Measurements from ENCODE around the gene ST8SIA1. TPM values are rescaled to one million over a fixed set of nuclear protein-coding genes. Genes with fewer than 3 reads are reported as not detected.

Gene ST8SIA1
- total RNA-seq, 1 donor, result 2.6 TPM

DNA sequence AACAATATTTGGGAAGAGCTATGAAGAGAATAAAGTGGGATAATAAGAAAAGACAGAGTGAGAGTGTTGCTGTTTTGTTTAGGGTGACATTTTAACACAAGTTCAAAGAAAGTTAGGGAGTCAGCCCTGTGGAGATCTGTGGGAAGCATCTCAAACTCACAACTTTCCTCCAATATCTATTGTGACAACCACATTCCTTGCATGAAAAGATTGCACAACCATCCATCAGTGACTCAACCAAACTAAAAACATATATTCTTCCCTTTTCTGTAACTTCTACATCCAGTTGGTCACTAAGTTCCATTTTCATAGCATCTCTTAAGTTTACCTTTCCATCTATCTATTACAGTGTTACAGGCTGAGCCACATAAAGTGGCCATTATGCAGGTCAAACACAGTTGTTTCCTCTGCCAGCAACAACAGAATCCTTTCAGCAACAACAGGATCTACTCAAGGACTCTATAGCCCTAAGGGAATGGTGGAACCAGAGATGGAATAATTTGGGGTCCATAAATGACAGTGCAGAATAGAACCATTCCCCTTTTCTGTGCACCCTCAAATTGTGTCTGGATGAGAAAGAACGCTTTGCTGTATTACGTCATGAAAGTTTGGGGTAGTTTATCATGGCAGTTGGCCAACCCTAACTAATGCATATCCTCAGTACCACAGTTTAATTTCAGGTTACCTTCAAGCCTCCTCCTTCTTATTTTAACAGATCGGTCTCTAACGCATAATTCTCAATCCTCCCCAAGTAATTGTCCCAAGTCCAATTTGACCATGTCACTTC lies 118.8 kb downstream of the ST8SIA1 start:
- H3K27me3 ChIP-seq (ENCODE audit: insufficient read depth, low read length), result no peaks in the 10 kb centered on the region
- H3K4me1 ChIP-seq (ENCODE audit: insufficient read depth, low read length), result no peaks in the 10 kb centered on the region
- H3K9me3 ChIP-seq (ENCODE audit: low read depth, low read length), result no peaks in the 10 kb centered on the region
- H3K4me3 ChIP-seq (ENCODE audit: low read length), result no peak overlapping the region

DNA sequence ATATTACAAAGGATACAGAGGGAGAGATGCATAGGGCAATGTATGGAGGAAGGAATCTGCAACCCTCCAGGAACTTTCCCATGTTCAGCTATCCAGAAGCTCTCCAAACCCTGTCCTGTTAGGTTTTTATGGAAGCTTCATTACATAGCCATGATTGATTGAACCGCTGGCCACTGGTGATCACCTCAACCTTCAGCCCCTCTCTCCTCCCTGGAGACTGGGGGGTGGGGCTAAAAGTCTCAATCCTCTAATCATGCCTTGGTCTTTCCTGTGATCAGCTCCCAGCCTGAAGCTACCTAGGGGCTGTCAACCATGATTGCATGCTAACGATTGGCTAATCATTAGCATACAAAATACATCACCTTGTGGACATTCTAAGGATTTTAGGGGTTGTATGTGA lies 123.4 kb downstream of the ST8SIA1 start:
- H3K4me1 ChIP-seq (ENCODE audit: insufficient read depth, low read length), result no peaks in the 10 kb centered on the region
- H3K27me3 ChIP-seq (ENCODE audit: insufficient read depth, low read length), result no peaks in the 10 kb centered on the region
- H3K9me3 ChIP-seq (ENCODE audit: low read depth, low read length), result no peaks in the 10 kb centered on the region
- H3K4me3 ChIP-seq (ENCODE audit: low read length), result no peak overlapping the region

DNA sequence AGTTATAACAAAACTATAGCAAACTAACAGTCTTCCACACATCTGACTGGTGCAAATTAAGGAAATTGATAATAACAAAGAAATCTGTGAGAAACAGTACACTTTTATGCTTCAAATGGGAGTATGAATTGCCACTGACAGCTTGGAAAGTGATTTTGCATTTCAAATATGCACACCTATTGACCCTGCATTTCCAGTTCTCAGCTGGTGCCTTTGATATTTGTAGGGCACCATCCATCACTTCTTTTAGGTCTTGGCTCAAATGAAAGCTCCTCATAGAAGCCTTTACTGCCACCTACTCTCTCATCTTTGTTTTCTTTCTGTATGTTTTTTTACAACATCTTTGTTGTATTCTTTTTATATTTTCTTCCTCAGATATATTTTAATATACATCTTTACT lies 125.1 kb downstream of the ST8SIA1 start:
- no peaks in the 10 kb centered on the region for H3K4me1 ChIP-seq (ENCODE audit: insufficient read depth, low read length)
- H3K4me3 ChIP-seq (ENCODE audit: low read length), result no peak overlapping the region
- no peaks in the 10 kb centered on the region for H3K27me3 ChIP-seq (ENCODE audit: insufficient read depth, low read length)
- no peaks in the 10 kb centered on the region for H3K9me3 ChIP-seq (ENCODE audit: low read depth, low read length)

DNA sequence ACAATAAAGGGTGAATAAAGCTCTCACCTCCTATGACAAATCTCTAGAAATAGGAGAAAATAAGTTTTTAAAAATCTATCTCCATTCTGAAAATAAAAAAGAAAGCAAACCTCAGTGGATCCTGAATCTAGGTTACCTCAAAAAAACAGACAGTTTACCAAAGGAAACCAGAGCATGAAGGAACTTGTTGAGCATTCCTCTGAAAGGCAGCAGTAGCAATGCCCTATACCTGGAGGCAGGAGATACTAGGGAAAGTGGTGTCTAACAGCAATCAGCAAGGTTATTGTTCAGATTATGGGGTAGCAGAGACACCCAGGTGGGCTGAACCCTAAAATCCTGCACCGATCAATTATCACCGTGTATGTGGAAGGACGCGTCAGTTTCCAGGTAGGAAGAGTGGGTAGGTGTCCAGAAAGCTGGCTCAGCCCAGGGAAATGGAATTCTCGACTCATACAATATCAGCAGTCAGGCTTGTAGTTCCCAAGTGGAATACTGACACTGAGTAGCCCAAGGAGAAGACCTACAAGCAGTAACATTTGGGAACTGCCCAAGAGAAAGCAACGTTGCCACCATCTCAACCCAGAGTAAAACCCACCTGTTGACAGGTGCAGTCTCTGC lies 128.3 kb downstream of the ST8SIA1 start:
- no peak overlapping the region for H3K4me3 ChIP-seq (ENCODE audit: low read length)
- no peaks in the 10 kb centered on the region for H3K4me1 ChIP-seq (ENCODE audit: insufficient read depth, low read length)
- H3K9me3 ChIP-seq (ENCODE audit: low read depth, low read length), result peaks cover 6% of the 10 kb centered on the region
- H3K27me3 ChIP-seq (ENCODE audit: insufficient read depth, low read length), result no peaks in the 10 kb centered on the region

- Histone ChIP-seq H3K9me3 (ENCODE audit: low read depth, low read length) (peaks cover 6% of the 10 kb centered on the region), H3K4me3 (ENCODE audit: low read length) (no peak overlapping the region), H3K27me3 (ENCODE audit: insufficient read depth, low read length) (no peaks in the 10 kb centered on the region), H3K4me1 (ENCODE audit: insufficient read depth, low read length) (no peaks in the 10 kb centered on the region)
These were observed 130.1 kb downstream of the ST8SIA1 start for GRCh38 chr12:22204391-22204790.

DNA sequence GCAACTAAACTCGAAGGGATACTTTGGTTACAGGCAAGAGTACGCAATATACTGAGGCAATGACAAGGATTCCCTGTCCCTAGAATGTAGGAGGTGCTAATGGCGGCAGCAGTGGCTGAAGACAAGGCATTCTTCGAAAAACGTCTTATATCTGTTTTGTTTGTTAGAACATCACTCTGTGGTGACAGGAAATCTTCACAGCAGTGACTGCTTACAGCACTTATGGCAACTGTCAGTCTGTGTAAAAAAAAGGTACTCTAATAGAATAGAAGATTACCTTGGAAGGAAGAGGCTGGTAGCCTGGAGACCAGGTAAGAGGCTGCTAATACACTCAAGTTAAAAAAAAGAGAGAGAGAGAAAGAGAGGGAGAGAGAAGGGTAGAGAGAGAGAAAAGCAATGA lies 131.7 kb downstream of the ST8SIA1 start:
- Histone ChIP-seq H3K27me3 (ENCODE audit: insufficient read depth, low read length) (no peaks in the 10 kb centered on the region), H3K4me1 (ENCODE audit: insufficient read depth, low read length) (no peaks in the 10 kb centered on the region), H3K9me3 (ENCODE audit: low read depth, low read length) (peaks cover 6% of the 10 kb centered on the region), H3K4me3 (ENCODE audit: low read length) (no peak overlapping the region)

DNA sequence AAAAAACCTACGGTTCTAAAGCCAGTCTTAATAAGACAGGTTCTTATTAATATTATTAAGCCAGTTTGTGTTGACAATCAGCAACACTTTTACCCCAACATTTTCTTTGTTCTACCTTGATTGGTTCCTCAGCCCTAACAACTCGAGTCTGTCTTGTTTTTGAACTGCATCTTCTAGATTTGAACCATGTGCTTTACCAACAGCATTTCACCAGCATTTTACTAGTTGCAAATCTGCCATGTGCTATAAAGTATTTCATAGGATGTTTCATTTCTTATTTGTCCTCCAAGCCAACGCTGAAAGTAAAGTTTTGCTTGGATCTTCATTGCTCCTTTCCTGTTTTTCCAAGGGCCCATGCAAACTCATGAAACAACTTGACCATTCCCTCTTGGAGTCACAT lies 133.4 kb downstream of the ST8SIA1 start:
- Histone ChIP-seq H3K4me1 (ENCODE audit: insufficient read depth, low read length) (no peaks in the 10 kb centered on the region), H3K27me3 (ENCODE audit: insufficient read depth, low read length) (no peaks in the 10 kb centered on the region), H3K4me3 (ENCODE audit: low read length) (no peak overlapping the region), H3K9me3 (ENCODE audit: low read depth, low read length) (peaks cover 6% of the 10 kb centered on the region)

DNA sequence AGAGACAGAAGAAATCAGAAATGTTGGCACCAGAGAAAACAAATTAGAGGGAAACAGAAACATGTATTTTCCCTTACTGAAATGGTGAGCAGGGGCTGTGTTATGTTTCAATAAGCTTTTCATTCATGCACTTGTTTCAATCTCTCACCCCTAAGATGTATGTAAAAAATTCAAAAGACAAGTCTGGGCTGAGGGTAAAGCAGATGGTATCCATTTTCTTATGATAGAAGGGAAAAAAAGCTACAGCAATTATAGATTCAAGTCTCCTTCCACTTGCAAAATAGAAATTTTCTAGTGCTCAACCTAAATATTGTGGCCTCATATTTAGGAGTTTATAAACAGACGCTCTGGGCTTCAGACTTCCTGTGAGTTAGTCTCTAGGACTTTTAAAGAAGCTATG lies 138.3 kb downstream of the ST8SIA1 start:
- H3K4me3 ChIP-seq (ENCODE audit: low read length), result no peak overlapping the region
- H3K9me3 ChIP-seq (ENCODE audit: low read depth, low read length), result no peaks in the 10 kb centered on the region
- no peaks in the 10 kb centered on the region for H3K4me1 ChIP-seq (ENCODE audit: insufficient read depth, low read length)
- H3K27me3 ChIP-seq (ENCODE audit: insufficient read depth, low read length), result no peaks in the 10 kb centered on the region

GRCh38 chr12:22190969-22191368 lies 143.5 kb downstream of the ST8SIA1 start:
- Histone ChIP-seq H3K9me3 (ENCODE audit: low read depth, low read length) (no peaks in the 10 kb centered on the region), H3K4me1 (ENCODE audit: insufficient read depth, low read length) (no peaks in the 10 kb centered on the region), H3K27me3 (ENCODE audit: insufficient read depth, low read length) (no peaks in the 10 kb centered on the region), H3K4me3 (ENCODE audit: low read length) (no peak overlapping the region)

DNA sequence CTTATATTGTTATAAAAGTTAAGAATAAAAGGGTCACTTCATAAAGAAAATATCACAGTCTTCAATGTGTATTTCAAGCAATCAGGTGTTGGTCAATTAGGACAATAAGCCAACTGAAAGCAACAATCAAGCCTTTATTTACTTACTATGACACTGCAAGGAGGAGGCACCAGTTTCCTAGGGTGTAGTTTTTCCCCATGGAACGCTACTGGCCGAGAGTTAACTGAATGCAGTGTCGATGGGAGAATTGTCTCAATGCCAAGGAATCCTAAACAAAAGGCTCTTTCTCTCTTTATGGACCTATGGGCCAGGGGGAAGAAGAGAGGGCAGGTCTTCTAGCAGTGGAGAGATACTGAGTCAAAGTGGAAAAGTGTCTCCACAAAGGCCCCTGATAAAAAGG lies 146.1 kb downstream of the ST8SIA1 start:
- H3K4me3 ChIP-seq (ENCODE audit: low read length), result no peak overlapping the region
- no peaks in the 10 kb centered on the region for H3K9me3 ChIP-seq (ENCODE audit: low read depth, low read length)
- no peaks in the 10 kb centered on the region for H3K4me1 ChIP-seq (ENCODE audit: insufficient read depth, low read length)
- H3K27me3 ChIP-seq (ENCODE audit: insufficient read depth, low read length), result no peaks in the 10 kb centered on the region

- H3K27me3 ChIP-seq (ENCODE audit: insufficient read depth, low read length), result peaks cover 3% of the 10 kb centered on the region
- H3K9me3 ChIP-seq (ENCODE audit: low read depth, low read length), result no peaks in the 10 kb centered on the region
- H3K4me1 ChIP-seq (ENCODE audit: insufficient read depth, low read length), result no peaks in the 10 kb centered on the region
- no peak overlapping the region for H3K4me3 ChIP-seq (ENCODE audit: low read length)
These were observed 153.8 kb downstream of the ST8SIA1 start for GRCh38 chr12:22180705-22181104.

DNA sequence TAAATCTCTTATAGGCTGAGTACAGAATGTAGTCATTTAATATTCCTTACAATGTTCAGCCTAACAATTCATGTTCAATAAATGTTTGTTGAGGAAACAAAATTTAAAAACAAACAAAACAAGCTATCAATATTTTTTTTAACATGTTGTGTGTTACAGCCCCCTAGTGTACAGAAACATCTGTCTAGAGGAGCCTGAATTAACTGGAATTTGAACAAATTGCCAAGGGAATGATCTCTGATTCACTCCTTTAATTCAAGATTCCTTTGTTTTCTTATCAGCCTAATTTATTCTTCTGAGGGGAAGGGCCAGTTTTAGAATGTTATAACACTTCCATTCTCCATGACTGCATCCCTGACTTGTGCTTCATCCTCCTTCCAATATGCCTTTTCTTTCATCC lies 161.3 kb downstream of the ST8SIA1 start:
- no peak overlapping the region for H3K4me3 ChIP-seq (ENCODE audit: low read length)
- H3K27me3 ChIP-seq (ENCODE audit: insufficient read depth, low read length), result no peaks in the 10 kb centered on the region
- H3K4me1 ChIP-seq (ENCODE audit: insufficient read depth, low read length), result no peaks in the 10 kb centered on the region
- H3K9me3 ChIP-seq (ENCODE audit: low read depth, low read length), result no peaks in the 10 kb centered on the region

- H3K4me1 ChIP-seq (ENCODE audit: insufficient read depth, low read length), result no peaks in the 10 kb centered on the region
- no peaks in the 10 kb centered on the region for H3K9me3 ChIP-seq (ENCODE audit: low read depth, low read length)
- H3K4me3 ChIP-seq (ENCODE audit: low read length), result no peak overlapping the region
- H3K27me3 ChIP-seq (ENCODE audit: insufficient read depth, low read length), result no peaks in the 10 kb centered on the region
These were observed 162.0 kb downstream of the ST8SIA1 start for GRCh38 chr12:22172501-22172900.

GRCh38 chr12:22169376-22169775 lies 165.1 kb downstream of the ST8SIA1 start:
- H3K4me3 ChIP-seq (ENCODE audit: low read length), result no peak overlapping the region
- H3K27me3 ChIP-seq (ENCODE audit: insufficient read depth, low read length), result no peaks in the 10 kb centered on the region
- H3K9me3 ChIP-seq (ENCODE audit: low read depth, low read length), result no peaks in the 10 kb centered on the region
- peaks cover 5% of the 10 kb centered on the region for H3K4me1 ChIP-seq (ENCODE audit: insufficient read depth, low read length)

GRCh38 chr12:22164139-22164538 lies 170.4 kb downstream of the ST8SIA1 start:
- Histone ChIP-seq H3K4me1 (ENCODE audit: insufficient read depth, low read length) (peaks cover 17% of the 10 kb centered on the region), H3K27me3 (ENCODE audit: insufficient read depth, low read length) (no peaks in the 10 kb centered on the region), H3K4me3 (ENCODE audit: low read length) (no peak overlapping the region), H3K9me3 (ENCODE audit: low read depth, low read length) (no peaks in the 10 kb centered on the region)

DNA sequence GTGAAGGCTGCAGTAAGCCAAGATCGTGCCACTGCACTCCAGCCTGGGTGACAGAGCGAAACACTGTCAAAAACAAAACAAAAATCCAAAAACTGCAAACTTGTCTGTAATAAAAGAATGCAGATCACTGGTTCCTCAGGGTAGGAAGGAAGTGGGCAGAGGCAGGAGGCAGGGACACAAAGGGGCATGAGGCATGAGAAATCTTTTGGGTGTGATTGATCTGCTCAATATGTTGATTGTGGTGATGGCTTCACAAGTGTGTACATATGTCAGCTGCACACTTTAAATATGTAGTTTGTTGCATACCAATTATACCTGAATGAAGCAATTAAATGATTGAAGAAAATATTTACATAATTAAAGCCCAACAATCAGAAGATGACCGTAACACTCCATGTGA lies 170.9 kb downstream of the ST8SIA1 start:
- H3K4me1 ChIP-seq (ENCODE audit: insufficient read depth, low read length), result peaks cover 17% of the 10 kb centered on the region
- no peaks in the 10 kb centered on the region for H3K27me3 ChIP-seq (ENCODE audit: insufficient read depth, low read length)
- H3K4me3 ChIP-seq (ENCODE audit: low read length), result no peak overlapping the region
- no peaks in the 10 kb centered on the region for H3K9me3 ChIP-seq (ENCODE audit: low read depth, low read length)

Measured in mononuclear cell (primary cell).